ENCODE measurements around the gene RAD51AP2. TPM values are rescaled to one million over a fixed set of nuclear protein-coding genes. Genes with fewer than 3 reads are reported as not detected.

The RAD51AP2 gene
- total RNA-seq, 1 donor from 2014 or later = not detected

- no peak for DNase-seq
- Histone ChIP-seq H3K4me3 (no peak overlapping the region), H3K36me3 (no peaks in the 10 kb centered on the region), H3K27ac (no peak overlapping the region), H3K9me3 (peaks cover 8% of the 10 kb centered on the region), H3K27me3 (ENCODE audit: low read depth) (no peaks in the 10 kb centered on the region), H3K4me1 (no peaks in the 10 kb centered on the region)
- ATAC-seq = no peak
- TF ChIP-seq CTCF (IDR thresholded peaks at IDR 0.05) = no peak
- intact Hi-C loops (cut with DNase I) = no loop called here
These were observed 46.3 kb downstream of the RAD51AP2 start for GRCh38 chr2:17471979-17472378.

- intact Hi-C loops (cut with DNase I) = no loop called here
- H3K4me3 ChIP-seq = no peak overlapping the region
- no peak overlapping the region for H3K27ac ChIP-seq
- DNase-seq (no peak), ATAC-seq (no peak)
- no peaks in the 10 kb centered on the region for H3K4me1 ChIP-seq
- no peak for TF ChIP-seq CTCF (IDR thresholded peaks at IDR 0.05)
- no peaks in the 10 kb centered on the region for H3K36me3 ChIP-seq
- peaks cover 8% of the 10 kb centered on the region for H3K9me3 ChIP-seq
- H3K27me3 ChIP-seq (ENCODE audit: low read depth) = no peaks in the 10 kb centered on the region
These were observed 47.2 kb downstream of the RAD51AP2 start for GRCh38 chr2:17470855-17471641.

GRCh38 chr2:17461087-17461475 is 57.2 kb downstream of the RAD51AP2 start:
- Histone ChIP-seq H3K9me3 (no peaks in the 10 kb centered on the region), H3K4me3 (no peak overlapping the region), H3K36me3 (no peaks in the 10 kb centered on the region), H3K27me3 (ENCODE audit: low read depth) (no peaks in the 10 kb centered on the region), H3K4me1 (no peaks in the 10 kb centered on the region), H3K27ac (no peak overlapping the region)
- ATAC-seq = no peak
- intact Hi-C loops (cut with DNase I) = no loop called here
- no peak for TF ChIP-seq CTCF (IDR thresholded peaks at IDR 0.05)
- no peak for DNase-seq

Other genes starting within 250 kb of the RAD51AP2 start
- 1.6 TPM for gene VSNL1, start 22.3 kb upstream of the RAD51AP2 start, total RNA-seq
- 15.0 TPM for gene SMC6, start 235.4 kb upstream of the RAD51AP2 start, total RNA-seq
- gene GEN1, start 235.7 kb upstream of the RAD51AP2 start, total RNA-seq = 9.0 TPM